GM18909 (cell line): Measurements from ENCODE around the gene DNMT3B.

Experiments used
- ATAC-seq: cut with Tn5 transposase; IDR thresholded peaks from one replicate; pipeline ENCODE4 v1.9.1; 2021; ENCODE audit warnings: mild to moderate bottlenecking; ENCODE audit not compliant: unreplicated experiment, poor library complexity

The DNMT3B gene

DNA sequence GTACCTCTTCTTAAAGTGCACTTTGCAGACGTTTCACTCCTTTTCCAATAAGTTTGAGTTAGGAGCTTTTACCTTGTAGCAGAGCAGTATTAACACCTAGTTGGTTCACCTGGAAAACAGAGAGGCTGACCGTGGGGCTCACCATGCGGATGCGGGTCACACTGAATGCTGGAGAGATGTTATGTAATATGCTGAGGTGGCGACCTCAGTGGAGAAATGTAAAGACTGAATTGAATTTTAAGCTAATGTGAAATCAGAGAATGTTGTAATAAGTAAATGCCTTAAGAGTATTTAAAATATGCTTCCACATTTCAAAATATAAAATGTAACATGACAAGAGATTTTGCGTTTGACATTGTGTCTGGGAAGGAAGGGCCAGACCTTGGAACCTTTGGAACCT is 86.7 kb downstream of the DNMT3B start:
- ATAC-seq: no peak

DNA sequence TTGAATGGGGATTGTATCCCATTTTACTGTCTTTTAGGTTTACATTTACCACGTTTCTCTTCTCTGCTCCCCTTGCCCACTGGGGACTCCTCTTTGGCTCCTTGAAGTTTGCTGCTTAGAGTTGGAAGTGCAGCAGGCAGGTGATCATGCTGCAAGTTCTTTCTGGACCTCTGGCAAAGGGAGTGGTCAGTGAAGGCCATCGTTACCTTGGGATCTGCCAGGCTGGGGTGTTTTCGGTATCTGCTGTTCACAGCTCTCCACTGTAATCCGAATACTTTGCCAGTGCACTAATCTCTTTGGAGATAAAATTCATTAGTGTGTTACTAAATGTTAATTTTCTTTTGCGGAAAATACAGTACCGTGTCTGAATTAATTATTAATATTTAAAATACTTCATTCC is 87.4 kb downstream of the DNMT3B start:
- ATAC-seq: no peak

DNA sequence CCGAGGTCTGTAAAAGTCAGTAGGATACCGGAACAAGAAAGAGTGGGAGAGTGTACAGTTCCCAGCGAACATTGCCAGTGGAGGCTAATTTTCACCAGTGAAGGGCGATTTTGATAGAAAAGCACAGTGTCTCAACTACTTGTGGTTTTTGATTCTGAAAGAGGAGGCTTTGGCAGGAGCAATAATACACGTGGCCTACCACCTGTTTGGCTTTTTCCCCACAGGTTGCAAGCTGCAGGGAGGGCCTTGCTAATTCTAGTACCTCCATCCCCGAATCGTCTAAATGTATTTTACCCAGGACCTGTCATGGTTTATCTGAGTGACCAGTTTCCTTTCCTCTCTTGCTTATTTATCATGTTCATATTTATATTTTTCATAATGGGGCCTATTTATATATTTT is 93.2 kb downstream of the DNMT3B start:
- ATAC-seq: no peak

DNA sequence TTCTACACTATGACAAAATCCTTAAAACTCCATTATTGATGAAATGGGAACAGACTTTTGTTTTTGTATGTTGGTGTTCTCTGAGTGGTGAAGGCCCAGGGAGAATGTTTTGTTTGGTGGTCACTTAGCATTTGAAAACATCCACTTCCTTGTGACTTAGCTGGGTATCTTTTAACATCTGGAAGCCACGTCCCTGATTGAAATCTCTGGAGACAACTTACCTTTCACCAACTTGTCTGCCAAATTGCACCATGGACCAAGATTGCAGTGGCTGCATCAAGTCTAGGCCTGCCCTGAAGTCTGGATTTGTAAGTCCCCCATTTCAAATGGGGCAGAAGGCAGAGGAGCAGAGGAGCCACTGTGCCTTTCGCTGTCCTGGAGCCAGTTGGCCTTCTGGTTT is 96.0 kb downstream of the DNMT3B start:
- ATAC-seq: no peak
